Heart left ventricle (tissue), 13 donors: ENCODE data around the gene EPB41L4B.

Experiments used
- POLR2A ChIP-seq, 2 donors: fragments of 450-650 bp; IDR thresholded peaks; one replicate each; pipeline ENCODE4 v1.6.1; 2017; ENCODE audit warnings: antibody characterized with exemption in 2 of 2, mild to moderate bottlenecking in 2 of 2, moderate library complexity in 2 of 2
- TF ChIP-seq, protein P1 (sequence below), 12 donors: fragments of 200-600 bp; sonication (generic) in 4 of 12; IDR thresholded peaks; one replicate each; pipeline versions ENCODE4 v1.5.0 to v1.8.0; 2018 to 2022; ENCODE audit warnings: antibody characterized with exemption in 12 of 12, mild to moderate bottlenecking in 5 of 12
- donor health status: ischemic (EF 13 %, LVEDD 7.1; RV severe dilation, severe dysfunction).
- donor health status: DM: no; HTN: yes; CAD: no.
- donor health status: DM: no; HTN: no; CAD: no.
- donor health status: ischemic (EF 25% LVEDD 6.9; RV normal size, moderate dysfunction).
- donor health status: ischemic (EF 25% LVEDD 5.7; RV mildly dilated, moderate dysfunction).
- donor health status: ischemic (EF 35%, LVEDD 5.7; RV mildly dilated, moderate dysfunction).
- donor health status: nonischemic (EF 11% LVEDD 7.7; RV severe dilation, severe dysfunction).
- donor health status: DM: yes; HTN: yes; CAD: no.
- donor health status: PGD.
- donor health status: ischemic (EF 29% LVEDD 5.4; RV normal size, mild dysfunction).
- donor health status: nonischemic (EF 23%, LVEDD 6.1; RV moderate dilation, normal function).

- TF ChIP-seq POLR2A (IDR thresholded peaks at IDR 0.05), result no peak
- TF ChIP-seq, protein P1, sequence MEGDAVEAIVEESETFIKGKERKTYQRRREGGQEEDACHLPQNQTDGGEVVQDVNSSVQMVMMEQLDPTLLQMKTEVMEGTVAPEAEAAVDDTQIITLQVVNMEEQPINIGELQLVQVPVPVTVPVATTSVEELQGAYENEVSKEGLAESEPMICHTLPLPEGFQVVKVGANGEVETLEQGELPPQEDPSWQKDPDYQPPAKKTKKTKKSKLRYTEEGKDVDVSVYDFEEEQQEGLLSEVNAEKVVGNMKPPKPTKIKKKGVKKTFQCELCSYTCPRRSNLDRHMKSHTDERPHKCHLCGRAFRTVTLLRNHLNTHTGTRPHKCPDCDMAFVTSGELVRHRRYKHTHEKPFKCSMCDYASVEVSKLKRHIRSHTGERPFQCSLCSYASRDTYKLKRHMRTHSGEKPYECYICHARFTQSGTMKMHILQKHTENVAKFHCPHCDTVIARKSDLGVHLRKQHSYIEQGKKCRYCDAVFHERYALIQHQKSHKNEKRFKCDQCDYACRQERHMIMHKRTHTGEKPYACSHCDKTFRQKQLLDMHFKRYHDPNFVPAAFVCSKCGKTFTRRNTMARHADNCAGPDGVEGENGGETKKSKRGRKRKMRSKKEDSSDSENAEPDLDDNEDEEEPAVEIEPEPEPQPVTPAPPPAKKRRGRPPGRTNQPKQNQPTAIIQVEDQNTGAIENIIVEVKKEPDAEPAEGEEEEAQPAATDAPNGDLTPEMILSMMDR (IDR thresholded peaks at IDR 0.05), result no peak
Measured at GRCh38 chr9:109319626-109320241, 1.1 kb downstream of the EPB41L4B start.
